Activated naive CD8-positive, alpha-beta T cell (primary cell): ENCODE results near the gene SGTB.
A peak's percentile ranks its signal among the peaks of the same experiment; 100 is the strongest.
"Not testable (repeated sequence)": the region's sequence is repeated elsewhere in the genome, so short reads cannot be mapped to it uniquely, and the experiment has no call there.

ENCODE experiments used
- H3K27ac Mint-ChIP-seq: one replicate; pipeline ENCODE4 v1.8.0; 2021; ENCODE audit warnings: mixed read lengths
- H3K27me3 Mint-ChIP-seq: one replicate; pipeline ENCODE4 v1.8.0; 2021; ENCODE audit warnings: mixed read lengths
- H3K36me3 Mint-ChIP-seq: one replicate; pipeline ENCODE4 v1.8.0; 2021; ENCODE audit warnings: mixed read lengths
- H3K4me1 Mint-ChIP-seq: one replicate; pipeline ENCODE4 v1.8.0; 2021; ENCODE audit warnings: low read depth, mixed read lengths
- H3K4me3 Mint-ChIP-seq: one replicate; pipeline ENCODE4 v1.8.0; 2021; ENCODE audit warnings: mild to moderate bottlenecking, mixed read lengths
- H3K9me3 Mint-ChIP-seq: one replicate; pipeline ENCODE4 v1.8.0; 2021; ENCODE audit warnings: low read depth, mixed read lengths

The SGTB gene

GRCh38 chr5:65663804-65664521 is 57.9 kb downstream of the SGTB start:
- Mint-ChIP-seq H3K27me3 (no peaks in the 10 kb centered on the region), H3K4me1 (peaks cover 2% of the 10 kb centered on the region), H3K27ac (peak overlapping the region; percentile 76), H3K36me3 (peaks cover 2% of the 10 kb centered on the region), H3K9me3 (no peaks in the 10 kb centered on the region), H3K4me3 (no peak overlapping the region)

DNA sequence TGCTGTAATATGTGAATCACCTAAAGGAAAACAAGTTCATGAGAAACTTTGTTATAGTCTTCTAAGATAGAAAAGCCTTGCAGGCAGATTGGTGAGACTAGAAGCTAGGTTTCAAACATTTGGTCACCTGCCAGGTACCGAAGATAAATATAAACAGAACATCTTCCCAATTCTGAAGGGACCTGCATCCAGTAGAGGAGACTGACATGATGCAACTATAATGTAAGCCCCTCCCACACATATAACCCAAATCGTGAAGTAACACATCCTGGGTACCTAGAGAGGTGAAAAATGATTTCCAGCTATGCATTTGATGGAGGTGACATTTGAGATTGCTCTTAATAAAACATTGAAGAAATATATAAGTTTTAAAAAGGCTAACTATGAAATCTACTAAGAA is 67.2 kb downstream of the SGTB start:
- H3K4me3 Mint-ChIP-seq: no peak overlapping the region
- no peak overlapping the region for H3K27ac Mint-ChIP-seq
- H3K4me1 Mint-ChIP-seq: no peaks in the 10 kb centered on the region
- H3K27me3 Mint-ChIP-seq: no peaks in the 10 kb centered on the region
- peaks cover 6% of the 10 kb centered on the region for H3K36me3 Mint-ChIP-seq
- no peaks in the 10 kb centered on the region for H3K9me3 Mint-ChIP-seq

- H3K36me3 Mint-ChIP-seq: peaks cover 6% of the 10 kb centered on the region
These were observed 70.8 kb downstream of the SGTB start for GRCh38 chr5:65651144-65651543.

GRCh38 chr5:65647941-65648340 is 74.0 kb downstream of the SGTB start:
- Mint-ChIP-seq H3K4me3 (no peak overlapping the region), H3K9me3 (no peaks in the 10 kb centered on the region), H3K27me3 (no peaks in the 10 kb centered on the region), H3K27ac (no peak overlapping the region), H3K4me1 (peaks cover 1% of the 10 kb centered on the region), H3K36me3 (peaks cover 6% of the 10 kb centered on the region)

More at GRCh38 chr5:65651144-65651543, 70.8 kb downstream of the SGTB start:
- no peak overlapping the region for H3K4me3 Mint-ChIP-seq
- H3K27ac Mint-ChIP-seq: no peak overlapping the region
- H3K27me3 Mint-ChIP-seq: no peaks in the 10 kb centered on the region
- H3K4me1 Mint-ChIP-seq: no peaks in the 10 kb centered on the region
- H3K9me3 Mint-ChIP-seq: no peaks in the 10 kb centered on the region

GRCh38 chr5:65646938-65647337 is 75.0 kb downstream of the SGTB start:
- no peak overlapping the region for H3K27ac Mint-ChIP-seq

GRCh38 chr5:65640240-65640639 is 81.7 kb downstream of the SGTB start:
- no peaks in the 10 kb centered on the region for H3K4me1 Mint-ChIP-seq
- no peak overlapping the region for H3K27ac Mint-ChIP-seq
- H3K4me3 Mint-ChIP-seq: no peak overlapping the region
- no peaks in the 10 kb centered on the region for H3K27me3 Mint-ChIP-seq
- H3K9me3 Mint-ChIP-seq: no peaks in the 10 kb centered on the region
- peaks cover 10% of the 10 kb centered on the region for H3K36me3 Mint-ChIP-seq

More at GRCh38 chr5:65646938-65647337, 75.0 kb downstream of the SGTB start:
- H3K4me3 Mint-ChIP-seq: no peak overlapping the region
- H3K9me3 Mint-ChIP-seq: no peaks in the 10 kb centered on the region
- H3K27me3 Mint-ChIP-seq: no peaks in the 10 kb centered on the region
- peaks cover 6% of the 10 kb centered on the region for H3K36me3 Mint-ChIP-seq
- peaks cover 1% of the 10 kb centered on the region for H3K4me1 Mint-ChIP-seq

DNA sequence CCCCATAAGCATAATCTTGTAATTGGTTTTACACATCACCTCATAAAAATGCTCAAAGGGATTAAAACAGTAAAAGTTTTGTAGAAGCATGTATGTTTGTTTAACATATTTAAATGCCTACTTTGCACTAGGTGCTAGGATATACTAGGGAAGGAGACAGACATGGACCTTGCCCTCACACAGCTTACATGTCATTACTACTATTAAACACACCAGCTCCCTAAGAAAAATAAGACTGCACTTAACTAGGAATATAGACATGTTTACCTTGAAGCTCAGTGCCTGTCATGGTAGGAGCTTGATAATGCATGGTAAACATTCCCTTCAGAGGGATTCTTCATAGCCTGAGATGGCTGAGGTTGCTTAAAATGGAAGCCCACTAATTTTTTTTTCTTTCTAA is 90.9 kb downstream of the SGTB start:
- Mint-ChIP-seq H3K27ac (no peak overlapping the region), H3K4me3 (no peak overlapping the region), H3K4me1 (peaks cover 28% of the 10 kb centered on the region), H3K36me3 (peaks cover 8% of the 10 kb centered on the region), H3K27me3 (no peaks in the 10 kb centered on the region), H3K9me3 (no peaks in the 10 kb centered on the region)

GRCh38 chr5:65625743-65626142 is 96.2 kb downstream of the SGTB start:
- Mint-ChIP-seq H3K4me1 (peaks cover 51% of the 10 kb centered on the region), H3K4me3 (peak overlapping the region; percentile 99), H3K9me3 (no peaks in the 10 kb centered on the region), H3K36me3 (peaks cover 10% of the 10 kb centered on the region), H3K27ac (peak overlapping the region; percentile 100), H3K27me3 (no peaks in the 10 kb centered on the region)

DNA sequence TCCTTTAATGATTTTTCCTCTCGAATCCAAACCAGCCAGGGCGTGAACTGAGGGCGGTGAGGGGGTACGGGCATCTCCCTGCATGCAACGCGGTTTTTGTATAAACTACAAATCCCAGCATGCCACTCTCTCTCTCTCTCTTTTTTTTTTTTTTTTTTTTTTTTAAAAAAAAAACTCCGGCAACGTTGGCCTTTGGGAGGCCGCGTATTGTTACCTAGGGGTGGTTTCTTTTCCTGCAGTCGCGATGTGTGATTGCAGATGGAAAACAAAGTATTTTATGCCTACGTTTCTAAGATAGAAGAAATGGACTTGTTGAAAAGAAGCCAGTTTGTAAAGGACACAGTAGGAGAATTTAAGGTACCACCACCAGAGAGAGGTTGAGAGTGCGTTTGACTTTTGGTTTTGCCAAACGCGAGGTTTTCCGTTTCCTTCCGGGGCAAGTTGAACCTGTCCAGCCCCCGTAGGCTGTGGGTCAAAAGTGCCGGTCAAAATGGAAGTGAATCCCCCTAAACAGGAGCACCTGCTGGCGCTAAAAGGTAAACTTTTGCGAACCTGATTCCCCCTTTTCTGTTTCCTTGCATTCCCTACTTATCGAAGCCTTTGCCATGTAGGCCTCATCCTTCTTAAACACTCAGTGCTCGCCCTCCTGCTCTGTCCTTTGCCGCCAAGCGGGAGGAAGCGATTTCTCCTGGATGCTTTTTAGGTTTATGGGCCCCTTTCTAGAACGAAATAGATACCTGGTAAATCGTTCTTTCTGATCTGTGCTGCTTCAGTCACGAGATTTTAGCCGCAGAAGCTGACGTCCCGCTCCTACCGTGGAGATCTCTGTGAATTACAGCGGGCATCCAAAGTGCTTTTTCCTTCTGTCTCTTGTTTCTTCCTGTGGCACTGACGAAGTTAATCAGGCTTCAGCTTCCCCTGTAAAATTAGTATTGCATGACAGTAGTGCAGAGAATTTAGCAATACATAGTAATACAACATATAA is 97.0 kb downstream of the SGTB start, which contains the start of the genes SHLD3 and TRAPPC13:
Gene SHLD3, plus strand, starts transcription at position 457 of the 985 bp plus-strand sequence. CDS start 4,561 bp downstream, outside the sequence.
Gene TRAPPC13, plus strand, starts transcription at position 457 of the 985 bp plus-strand sequence. Its CDS starts 34 bp downstream, at position 491.
- Mint-ChIP-seq H3K4me1 (peaks cover 54% of the 10 kb centered on the region), H3K27ac (peak within 1 kb of the TSS; percentile 100), H3K27me3 (no peaks in the 10 kb centered on the region)

GRCh38 chr5:65624025-65624570 is 97.8 kb downstream of the SGTB start, which contains the start of gene TRIM23:
TSS of gene TRIM23 (minus strand) at chr5:65624333. CDS start at chr5:65624274, 59 bp downstream.
- peaks cover 5% of the 10 kb centered on the region for H3K36me3 Mint-ChIP-seq

More for the DNA sequence above, 97.0 kb downstream of the SGTB start, which contains the start of the genes SHLD3 and TRAPPC13:
- H3K4me3 Mint-ChIP-seq: peak within 1 kb of the TSS; percentile 99
- H3K36me3 Mint-ChIP-seq: peaks cover 9% of the 10 kb centered on the region
- no peaks in the 10 kb centered on the region for H3K9me3 Mint-ChIP-seq

GRCh38 chr5:65623482-65623881 is 98.4 kb downstream of the SGTB start:
- H3K36me3 Mint-ChIP-seq: peaks cover 5% of the 10 kb centered on the region
- H3K27me3 Mint-ChIP-seq: no peaks in the 10 kb centered on the region
- H3K9me3 Mint-ChIP-seq: no peaks in the 10 kb centered on the region
- peaks cover 58% of the 10 kb centered on the region for H3K4me1 Mint-ChIP-seq
- peak overlapping the region; percentile 100 for H3K27ac Mint-ChIP-seq
- H3K4me3 Mint-ChIP-seq: peak overlapping the region; percentile 99

More at GRCh38 chr5:65624025-65624570, 97.8 kb downstream of the SGTB start, which contains the start of gene TRIM23:
- H3K9me3 Mint-ChIP-seq: no peaks in the 10 kb centered on the region
- peaks cover 53% of the 10 kb centered on the region for H3K4me1 Mint-ChIP-seq
- H3K27ac Mint-ChIP-seq: peak within 1 kb of the TSS; percentile 100
- no peaks in the 10 kb centered on the region for H3K27me3 Mint-ChIP-seq
- H3K4me3 Mint-ChIP-seq: peak within 1 kb of the TSS; percentile 99

- not testable (repeated sequence) for H3K9me3 Mint-ChIP-seq, H3K36me3 Mint-ChIP-seq, H3K27me3 Mint-ChIP-seq, H3K27ac Mint-ChIP-seq
- H3K4me1 Mint-ChIP-seq: peaks cover 53% of the 10 kb centered on the region
- peak overlapping the region; percentile 99 for H3K4me3 Mint-ChIP-seq
These were observed 99.9 kb downstream of the SGTB start for GRCh38 chr5:65621961-65622360.

DNA sequence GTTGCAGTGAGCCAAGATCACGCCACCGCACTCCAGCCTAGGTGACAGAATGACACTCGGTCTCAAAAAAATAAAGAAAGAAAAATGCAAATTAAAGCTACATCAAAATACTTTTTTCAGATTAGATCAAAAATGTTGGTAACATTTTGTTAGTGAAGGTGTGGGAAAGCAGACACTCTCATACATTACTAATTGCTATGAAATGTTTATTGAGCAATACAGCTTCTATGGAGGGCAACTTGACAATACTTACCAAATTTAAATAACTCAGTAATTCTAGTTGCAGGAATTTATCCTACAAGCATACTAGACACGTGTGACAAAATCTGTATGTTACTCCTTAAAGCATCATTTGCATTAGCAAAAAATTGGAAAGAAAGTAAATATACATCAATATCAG is 101.9 kb downstream of the SGTB start:
- H3K27me3 Mint-ChIP-seq: no peaks in the 10 kb centered on the region

More for the DNA sequence above, 101.9 kb downstream of the SGTB start:
- H3K9me3 Mint-ChIP-seq: no peaks in the 10 kb centered on the region
- H3K27ac Mint-ChIP-seq: no peak overlapping the region
- H3K36me3 Mint-ChIP-seq: peaks cover 2% of the 10 kb centered on the region
- peaks cover 49% of the 10 kb centered on the region for H3K4me1 Mint-ChIP-seq
- H3K4me3 Mint-ChIP-seq: no peak overlapping the region
